GM13977 (cell line): ENCODE data around the gene GPR4.

Experiments used
- DNase-seq: peaks from one replicate; pipeline ENCODE4 v3.0.0; 2012; ENCODE audit warnings: low spot score
- in situ Hi-C: fragments of 300-500 bp; cut with MboI; formaldehyde crosslinking; loops from one replicate; pipeline ENCODE4 v1.12.0; 2022; ENCODE audit warnings: low sequenced_read_pairs, low pct_unique_long_range_greater_than_20kb, mixed read lengths, inconsistent platforms; ENCODE audit not compliant: unreplicated experiment
- TF ChIP-seq, protein P1 (sequence below): IDR thresholded peaks from 2 replicates; pipeline ENCODE4 v1.5.1; 2012; ENCODE audit warnings: mild to moderate bottlenecking, control low read depth; ENCODE audit not compliant: insufficient read depth; ENCODE audit errors: extremely low read depth, missing control alignments

The GPR4 gene

DNA sequence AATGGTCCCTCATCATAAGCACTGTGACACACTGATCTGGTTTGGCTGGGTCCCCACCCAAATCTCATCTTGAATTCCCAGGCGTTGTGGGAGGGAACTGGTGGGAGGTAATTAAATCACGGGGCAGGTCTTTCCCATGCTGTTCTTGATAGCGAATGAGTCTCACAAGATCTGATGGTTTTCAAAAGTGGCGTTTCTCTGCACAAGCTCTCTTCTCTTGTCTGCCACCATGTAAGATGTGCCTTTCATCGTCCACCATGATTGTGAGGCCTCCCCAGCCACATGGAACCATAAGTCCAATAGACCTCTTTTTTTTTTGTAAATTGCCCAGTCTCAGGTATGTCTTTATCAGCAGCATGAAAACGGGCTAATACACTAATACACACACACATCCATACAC, 6.9 kb upstream of the GPR4 start:
- in situ Hi-C loops: no loop called here
- TF ChIP-seq, protein P1, sequence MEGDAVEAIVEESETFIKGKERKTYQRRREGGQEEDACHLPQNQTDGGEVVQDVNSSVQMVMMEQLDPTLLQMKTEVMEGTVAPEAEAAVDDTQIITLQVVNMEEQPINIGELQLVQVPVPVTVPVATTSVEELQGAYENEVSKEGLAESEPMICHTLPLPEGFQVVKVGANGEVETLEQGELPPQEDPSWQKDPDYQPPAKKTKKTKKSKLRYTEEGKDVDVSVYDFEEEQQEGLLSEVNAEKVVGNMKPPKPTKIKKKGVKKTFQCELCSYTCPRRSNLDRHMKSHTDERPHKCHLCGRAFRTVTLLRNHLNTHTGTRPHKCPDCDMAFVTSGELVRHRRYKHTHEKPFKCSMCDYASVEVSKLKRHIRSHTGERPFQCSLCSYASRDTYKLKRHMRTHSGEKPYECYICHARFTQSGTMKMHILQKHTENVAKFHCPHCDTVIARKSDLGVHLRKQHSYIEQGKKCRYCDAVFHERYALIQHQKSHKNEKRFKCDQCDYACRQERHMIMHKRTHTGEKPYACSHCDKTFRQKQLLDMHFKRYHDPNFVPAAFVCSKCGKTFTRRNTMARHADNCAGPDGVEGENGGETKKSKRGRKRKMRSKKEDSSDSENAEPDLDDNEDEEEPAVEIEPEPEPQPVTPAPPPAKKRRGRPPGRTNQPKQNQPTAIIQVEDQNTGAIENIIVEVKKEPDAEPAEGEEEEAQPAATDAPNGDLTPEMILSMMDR: no peak
- DNase-seq: no peak

DNA sequence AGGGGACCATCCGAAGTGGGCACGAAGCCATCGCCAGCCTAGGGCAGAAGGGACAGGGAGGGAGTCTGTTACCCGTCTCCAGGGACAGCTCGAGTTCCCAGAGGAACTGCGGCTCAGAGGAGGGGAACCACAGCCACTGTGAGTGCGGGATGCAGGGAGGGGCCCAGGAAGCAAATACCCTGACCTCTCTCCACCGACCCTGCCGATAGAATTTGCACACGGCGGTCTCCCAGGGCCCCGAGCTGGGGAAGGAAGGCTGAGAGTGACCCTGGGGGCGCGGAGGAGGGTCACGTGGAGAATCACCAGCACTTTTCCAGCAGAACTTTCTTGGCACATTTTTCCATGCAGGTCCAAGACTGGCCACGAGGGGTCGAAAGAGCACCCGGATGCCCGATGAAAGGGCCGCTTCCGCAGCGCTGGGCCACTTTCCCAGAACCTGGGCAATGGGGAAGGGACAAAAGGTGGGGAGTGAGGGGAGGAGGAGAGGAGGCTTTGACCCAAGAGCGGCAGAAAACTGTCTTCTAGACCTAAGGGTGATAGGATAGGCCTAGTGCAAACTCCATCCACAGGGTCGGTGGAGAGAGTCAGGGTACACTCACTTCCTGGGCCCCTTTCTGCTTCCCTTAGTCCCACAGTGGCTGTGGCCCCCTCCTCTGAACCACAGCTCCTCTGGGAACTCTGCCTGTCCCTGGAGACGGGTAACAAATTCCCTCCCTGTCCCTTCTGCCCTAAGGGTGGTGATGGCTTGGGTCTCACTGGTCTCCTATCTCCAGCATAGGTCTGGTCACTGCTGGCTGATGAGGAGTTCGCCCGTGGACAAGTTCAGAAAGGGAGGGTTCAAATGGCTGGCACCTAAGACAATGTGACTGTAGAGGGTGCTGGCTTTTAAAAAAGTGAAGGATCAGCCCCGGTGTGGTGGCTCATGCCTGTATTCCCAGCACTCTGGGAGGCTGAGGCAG, 5.3 kb upstream of the GPR4 start:
- in situ Hi-C loops: no loop called here
- TF ChIP-seq, protein P1: peak; percentile 78
- DNase-seq: no peak

DNA sequence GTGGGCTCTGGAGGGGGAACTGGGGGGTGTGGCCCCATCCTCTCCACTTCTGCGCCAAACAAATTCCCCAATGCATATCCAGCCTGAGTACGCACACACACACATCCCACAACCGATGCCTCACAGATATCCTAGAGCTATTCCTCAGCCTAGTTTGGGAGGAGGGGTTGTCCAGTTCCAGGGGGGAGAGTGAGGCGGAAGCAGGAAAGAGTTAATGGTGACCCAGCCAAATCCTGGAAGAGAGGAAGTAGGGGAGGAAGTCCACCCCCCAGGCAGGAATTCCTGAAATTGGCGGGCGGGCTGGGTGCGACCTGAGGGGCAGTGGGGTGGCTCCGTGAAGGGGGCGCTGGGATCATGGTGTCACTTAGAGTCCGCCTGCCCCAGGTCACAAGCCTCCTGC, 897 bp downstream of the GPR4 start:
- in situ Hi-C loops: no loop called here
- DNase-seq: peak; percentile 21

DNA sequence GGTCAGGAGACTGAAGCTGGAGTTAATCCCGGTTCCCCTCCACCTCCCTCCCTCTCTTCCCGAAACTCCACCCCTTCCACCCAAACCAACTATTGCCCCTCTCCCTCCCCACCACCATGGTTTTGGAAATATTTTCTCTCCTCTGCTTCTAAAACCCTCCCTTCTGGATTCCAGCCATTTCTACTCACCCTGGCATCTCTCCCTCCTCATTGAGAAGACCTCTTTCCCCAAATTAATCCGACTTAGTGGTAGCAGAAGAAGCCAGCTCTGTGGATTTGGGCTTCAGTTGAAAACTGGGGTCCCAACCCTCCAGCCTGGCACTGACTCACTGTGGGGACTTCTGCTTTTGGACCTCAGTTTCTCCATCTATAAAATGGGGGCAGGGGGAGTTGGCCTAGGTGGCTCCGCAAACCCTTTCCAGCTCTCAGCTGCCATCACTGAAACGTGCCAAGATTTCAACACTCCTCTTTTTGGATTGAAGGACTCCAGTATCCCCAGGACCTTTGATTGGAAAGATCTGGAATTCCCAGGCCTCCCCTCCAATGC, 1.6 kb downstream of the GPR4 start:
- in situ Hi-C loops: no loop called here
- peak; percentile 4 for DNase-seq
- TF ChIP-seq, protein P1: no peak

More for the DNA sequence above, 897 bp downstream of the GPR4 start:
- TF ChIP-seq, protein P1: no peak

DNA sequence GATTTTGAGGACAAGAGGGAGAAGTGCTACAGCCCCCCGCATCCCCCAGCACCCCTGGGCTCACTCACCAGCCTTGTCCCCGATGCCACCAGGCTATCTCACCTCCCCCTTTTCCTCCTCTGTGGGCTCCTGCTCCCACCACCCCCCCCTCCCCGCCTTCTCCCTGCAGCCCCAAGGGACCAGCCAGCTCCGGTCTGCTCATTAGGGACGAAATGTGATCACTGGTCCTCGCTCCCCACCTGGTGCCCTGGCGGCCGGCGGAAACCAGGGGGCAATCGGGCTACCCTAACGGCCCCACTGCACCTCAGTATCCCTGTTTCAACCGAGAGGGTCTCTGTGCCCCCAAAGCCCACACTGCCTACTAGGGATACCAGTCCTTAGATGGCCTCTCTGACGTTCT, 2.7 kb downstream of the GPR4 start:
- TF ChIP-seq, protein P1: no peak

DNA sequence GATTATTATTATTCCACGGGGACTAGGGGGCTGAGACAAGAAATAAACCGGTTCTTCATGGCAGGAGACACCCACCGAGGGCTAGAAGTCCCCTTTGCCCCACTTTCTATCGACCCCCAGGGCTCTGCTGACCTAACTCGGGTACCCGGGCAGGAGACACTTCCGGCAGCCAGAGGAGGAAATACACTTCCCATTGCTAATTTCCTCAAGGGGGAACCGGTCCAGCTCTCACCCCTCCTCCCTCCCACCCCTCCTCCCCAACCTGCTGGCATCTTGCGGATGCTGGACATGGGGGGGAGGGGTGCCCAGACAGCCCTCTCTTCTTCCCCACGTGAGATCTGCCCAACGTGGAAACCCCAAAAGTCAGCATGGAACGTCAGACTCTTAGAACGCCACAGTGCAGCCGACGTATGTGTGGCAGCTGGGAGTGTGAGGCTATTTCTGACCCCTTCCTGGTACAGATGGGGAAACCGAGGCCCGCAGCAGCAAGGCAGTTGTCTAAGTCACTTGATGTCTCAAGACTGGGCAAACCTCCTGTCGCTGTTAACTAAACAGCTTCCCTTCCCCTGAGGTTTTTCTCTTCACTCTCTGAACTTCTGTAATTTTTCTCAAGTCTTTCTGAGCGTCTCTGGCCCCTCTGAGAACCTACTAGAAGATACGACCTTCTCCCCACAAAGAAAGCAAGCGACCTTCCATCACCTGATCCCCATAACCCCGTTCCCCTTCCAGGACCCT, 3.6 kb downstream of the GPR4 start:
- TF ChIP-seq, protein P1: no peak
- in situ Hi-C loops: no loop called here
- peak; percentile 30 for DNase-seq

More for the DNA sequence above, 2.7 kb downstream of the GPR4 start:
- DNase-seq: peak; percentile 22
- in situ Hi-C loops: no loop called here
